G401.6 (cell line): ENCODE measurements around the gene CCL22.

Experiments
- FAIRE-seq: peaks from 2 replicates; lab custom pipeline; 2012; peaks lifted over from hg19 to GRCh38; lab: Jason Lieb, UNC

Gene CCL22

DNA sequence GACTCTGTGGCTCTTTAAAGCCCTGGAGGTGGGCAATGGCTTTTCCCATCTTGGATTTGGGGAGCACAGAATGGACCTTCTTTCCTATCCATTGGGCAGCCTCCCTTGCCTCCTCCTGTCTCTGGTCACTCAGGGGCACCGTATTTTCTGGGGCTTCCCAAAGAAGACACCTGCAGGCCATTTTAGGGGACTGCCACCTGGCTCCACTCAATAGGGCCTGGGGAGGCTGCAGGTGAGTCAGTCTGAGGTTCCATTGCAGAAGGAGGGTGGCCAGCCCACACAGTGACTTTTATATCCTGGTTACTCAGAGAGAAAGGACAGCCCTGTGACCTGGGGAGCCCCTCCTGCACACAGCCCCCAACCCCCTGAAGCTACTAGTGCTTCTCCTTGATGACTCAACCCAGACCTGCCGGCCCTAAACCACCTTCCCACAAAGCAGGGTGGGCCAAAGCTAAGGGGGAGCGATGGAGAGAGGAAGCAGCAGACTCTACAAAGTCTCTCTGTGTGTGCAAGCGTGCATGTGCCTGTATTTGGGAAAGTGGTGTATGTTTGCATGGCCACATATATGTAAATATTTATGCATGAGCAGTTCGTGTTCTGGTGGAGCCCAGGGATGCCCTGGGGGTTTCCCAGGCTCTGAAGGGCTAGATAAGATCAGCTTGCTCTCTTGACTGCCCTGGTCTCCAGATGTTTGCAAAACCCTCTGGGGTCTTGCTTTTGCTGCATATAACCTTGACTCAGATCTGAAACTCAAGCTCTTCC is 18.7 kb downstream of the CCL22 start:
- no peak for FAIRE-seq

DNA sequence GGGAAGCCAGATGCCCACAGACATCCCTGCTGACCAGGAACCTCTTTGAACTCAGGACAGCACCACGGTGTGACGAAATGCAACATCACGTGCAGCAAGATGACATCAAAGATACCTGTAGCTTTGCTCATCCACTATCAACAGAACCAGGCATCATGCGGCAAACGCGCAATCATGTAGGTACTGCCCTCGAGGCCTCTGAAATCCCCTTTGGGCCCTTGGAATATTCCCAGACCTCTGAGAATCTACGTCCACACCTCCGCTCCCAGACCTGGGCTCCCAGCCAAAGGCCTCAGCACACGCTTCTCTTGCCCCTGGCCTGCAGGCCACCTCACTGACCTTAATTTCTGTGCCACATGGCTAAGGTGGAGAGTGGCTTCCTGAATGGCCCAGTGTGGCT is 21.0 kb downstream of the CCL22 start:
- no peak for FAIRE-seq

- FAIRE-seq: no peak
Observed at GRCh38 chr16:57380671-57381462, 22.3 kb downstream of the CCL22 start.

DNA sequence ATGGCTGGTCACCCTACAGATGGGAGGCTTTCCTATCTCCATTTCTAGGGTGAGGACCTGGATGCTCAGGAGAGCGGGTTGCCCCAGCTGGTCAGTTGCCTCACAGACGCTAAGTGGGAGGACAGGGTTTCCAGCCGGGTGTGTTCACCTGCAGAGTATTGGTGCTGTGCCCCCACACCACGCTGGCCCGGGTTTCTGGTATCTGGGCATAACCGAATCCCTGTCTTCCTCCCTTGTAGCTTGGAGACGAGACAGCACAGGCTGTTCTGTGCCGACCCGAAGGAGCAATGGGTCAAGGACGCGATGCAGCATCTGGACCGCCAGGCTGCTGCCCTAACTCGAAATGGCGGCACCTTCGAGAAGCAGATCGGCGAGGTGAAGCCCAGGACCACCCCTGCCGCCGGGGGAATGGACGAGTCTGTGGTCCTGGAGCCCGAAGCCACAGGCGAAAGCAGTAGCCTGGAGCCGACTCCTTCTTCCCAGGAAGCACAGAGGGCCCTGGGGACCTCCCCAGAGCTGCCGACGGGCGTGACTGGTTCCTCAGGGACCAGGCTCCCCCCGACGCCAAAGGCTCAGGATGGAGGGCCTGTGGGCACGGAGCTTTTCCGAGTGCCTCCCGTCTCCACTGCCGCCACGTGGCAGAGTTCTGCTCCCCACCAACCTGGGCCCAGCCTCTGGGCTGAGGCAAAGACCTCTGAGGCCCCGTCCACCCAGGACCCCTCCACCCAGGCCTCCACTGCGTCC is 23.4 kb downstream of the CCL22 start:
- no peak for FAIRE-seq

GRCh38 chr16:57382535-57383275 is 24.1 kb downstream of the CCL22 start:
- no peak for FAIRE-seq

- FAIRE-seq: no peak
Observed at GRCh38 chr16:57383276-57384247, 25.0 kb downstream of the CCL22 start.

DNA sequence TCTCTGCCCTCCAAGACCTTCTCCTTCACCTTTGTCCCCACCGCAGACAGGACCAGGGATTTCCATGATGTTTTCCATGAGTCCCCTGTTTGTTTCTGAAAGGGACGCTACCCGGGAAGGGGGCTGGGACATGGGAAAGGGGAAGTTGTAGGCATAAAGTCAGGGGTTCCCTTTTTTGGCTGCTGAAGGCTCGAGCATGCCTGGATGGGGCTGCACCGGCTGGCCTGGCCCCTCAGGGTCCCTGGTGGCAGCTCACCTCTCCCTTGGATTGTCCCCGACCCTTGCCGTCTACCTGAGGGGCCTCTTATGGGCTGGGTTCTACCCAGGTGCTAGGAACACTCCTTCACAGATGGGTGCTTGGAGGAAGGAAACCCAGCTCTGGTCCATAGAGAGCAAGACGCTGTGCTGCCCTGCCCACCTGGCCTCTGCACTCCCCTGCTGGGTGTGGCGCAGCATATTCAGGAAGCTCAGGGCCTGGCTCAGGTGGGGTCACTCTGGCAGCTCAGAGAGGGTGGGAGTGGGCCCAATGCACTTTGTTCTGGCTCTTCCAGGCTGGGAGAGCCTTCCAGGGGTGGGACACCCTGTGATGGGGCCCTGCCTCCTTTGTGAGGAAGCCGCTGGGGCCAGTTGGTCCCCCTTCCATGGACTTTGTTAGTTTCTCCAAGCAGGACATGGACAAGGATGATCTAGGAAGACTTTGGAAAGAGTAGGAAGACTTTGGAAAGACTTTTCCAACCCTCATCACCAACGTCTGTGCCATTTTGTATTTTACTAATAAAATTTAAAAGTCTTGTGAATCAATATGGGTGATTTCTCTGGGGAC is 25.9 kb downstream of the CCL22 start:
- no peak for FAIRE-seq

- FAIRE-seq: no peak
Observed at GRCh38 chr16:57385083-57385482, 26.5 kb downstream of the CCL22 start.

GRCh38 chr16:57386381-57386951 is 27.9 kb downstream of the CCL22 start:
- FAIRE-seq: no peak

DNA sequence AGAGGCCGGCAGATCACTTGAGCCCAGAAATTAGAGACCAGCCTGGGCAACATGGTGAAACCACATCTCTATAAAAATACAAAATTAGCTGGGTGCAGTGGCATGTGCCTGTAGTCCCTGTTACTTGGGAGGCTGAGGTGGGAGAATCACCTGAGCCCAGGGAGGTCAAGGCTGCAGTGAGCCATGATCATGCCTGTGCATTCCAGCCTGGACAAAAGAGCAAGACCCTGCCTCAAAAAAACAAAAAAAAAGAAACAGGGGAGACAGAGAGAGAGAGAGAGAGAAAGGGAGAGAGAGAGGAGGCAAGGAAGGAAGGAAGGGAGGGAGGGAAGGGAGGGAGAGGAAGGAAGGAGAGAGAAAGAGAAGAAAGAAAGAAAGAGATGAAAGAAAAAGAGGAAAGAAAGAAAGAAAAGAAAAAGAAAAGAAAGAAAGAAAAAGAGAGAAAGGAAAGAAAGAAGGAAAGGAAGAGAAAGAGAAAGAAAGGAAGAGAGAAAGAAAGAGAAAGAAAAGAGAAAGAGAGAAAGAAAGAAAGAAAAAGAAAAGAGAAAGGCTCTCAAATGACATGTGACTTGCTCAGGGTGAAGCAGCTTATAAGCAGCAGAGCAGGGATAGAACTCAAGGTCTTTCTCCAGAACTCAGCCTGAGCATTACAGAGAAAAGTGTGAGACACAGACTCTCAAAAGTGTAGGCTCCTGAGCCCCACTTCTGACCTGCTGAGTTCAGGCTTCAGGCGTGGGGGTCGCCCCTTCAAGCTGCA is 29.2 kb downstream of the CCL22 start:
- FAIRE-seq: no peak

DNA sequence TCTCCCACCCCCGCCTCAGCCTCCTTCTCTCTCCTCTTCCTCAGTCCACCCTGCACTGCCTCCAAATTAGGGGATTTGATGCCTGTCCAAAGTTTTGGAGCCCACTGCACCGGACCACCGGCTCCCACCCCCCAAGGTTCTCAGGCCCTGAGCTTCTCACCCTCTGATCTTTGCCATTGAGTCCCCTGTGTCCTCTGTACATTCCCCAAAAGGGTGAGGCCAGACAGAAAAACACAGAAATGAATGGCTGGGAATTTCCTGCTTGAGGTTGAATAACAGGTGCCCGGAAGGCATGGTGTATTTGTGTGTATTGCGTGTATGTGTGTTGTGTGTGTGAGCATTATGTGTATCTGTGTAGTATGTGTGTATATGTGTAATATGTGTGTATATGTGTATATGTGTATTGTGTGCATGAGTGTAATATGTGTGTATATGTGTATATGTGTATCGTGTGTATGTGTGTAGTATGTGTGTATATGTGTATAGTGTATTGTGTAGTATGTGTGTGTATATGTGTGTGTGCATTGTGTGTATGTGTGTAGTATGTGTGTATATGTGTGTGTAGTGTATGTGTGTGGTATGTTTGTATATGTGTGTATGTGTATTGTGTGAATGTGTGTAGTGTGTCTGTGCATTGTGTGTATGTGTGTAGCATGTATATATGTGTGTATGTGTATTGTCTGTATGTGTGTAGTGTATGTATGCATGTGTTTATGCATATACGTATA is 29.9 kb downstream of the CCL22 start:
- FAIRE-seq: no peak

DNA sequence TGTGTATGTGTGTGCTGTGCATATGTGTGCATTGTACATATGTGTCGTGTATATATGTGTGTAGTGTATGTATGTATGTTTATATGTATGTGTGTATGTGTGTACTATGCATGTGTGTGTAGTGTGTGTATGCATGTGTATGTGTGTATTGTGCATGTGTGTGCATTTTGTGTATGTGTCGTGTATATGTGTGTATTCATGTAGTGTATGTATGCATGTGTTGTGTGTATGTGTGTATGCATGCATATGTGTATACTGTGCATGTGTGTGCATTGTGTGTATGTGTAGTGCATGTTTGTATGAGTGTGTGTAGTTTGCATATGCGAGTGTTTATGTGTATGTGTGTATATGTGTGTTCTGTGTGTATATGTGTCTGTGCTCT is 30.5 kb downstream of the CCL22 start:
- FAIRE-seq: no peak

DNA sequence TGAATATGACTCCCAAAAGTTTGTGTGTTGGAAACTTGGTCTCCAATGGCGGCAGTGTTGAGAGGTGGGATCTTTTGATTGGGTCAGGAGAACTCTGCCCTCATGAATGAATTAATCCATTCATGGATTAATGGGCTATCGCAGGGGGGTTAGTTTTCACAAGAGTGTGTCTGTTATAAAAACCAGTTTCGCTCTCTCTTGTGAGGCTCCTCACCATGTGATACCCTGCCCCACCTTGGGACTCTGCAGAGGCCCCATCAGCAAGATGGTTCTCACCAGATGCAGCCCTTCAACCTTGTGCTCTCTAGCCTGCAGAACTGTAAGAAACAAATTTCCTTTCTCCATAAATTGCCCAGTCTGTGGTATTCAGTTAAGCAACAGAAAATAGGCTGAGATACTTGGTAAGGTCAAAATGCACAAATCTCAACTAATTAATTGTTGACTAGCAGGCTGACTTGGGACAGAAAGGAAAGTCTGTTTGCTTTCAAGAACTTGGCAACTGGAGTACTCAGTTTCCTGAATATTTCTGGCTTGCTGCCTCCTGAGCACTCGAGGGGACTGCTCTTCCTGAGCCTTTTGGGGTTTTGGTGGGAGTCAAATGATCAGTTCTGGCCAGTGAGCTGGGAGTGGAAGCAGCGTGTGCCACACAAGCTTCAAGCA is 32.2 kb downstream of the CCL22 start:
- FAIRE-seq: no peak

GRCh38 chr16:57391300-57391699 is 32.7 kb downstream of the CCL22 start:
- no peak for FAIRE-seq

GRCh38 chr16:57391708-57392107 is 33.1 kb downstream of the CCL22 start:
- no peak for FAIRE-seq

DNA sequence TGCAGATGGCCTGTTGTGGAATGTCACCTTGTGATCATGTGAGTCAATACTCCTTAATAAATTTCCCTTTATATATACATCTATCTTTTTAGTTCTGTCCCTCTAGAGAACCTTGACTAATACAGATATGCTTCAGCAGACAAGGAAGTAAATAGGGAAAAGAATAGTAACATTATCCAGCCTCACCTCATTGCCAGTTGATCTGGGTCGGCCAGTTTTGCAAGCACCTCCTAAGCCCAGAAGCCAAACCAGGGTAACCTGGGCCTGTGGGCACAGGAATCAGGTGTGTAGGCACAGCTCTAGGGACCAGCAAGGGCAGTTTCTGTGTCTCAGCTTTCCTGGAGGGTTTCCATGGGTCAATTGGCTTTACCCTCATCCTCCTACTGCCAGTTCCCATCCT is 34.1 kb downstream of the CCL22 start:
- no peak for FAIRE-seq

GRCh38 chr16:57394444-57394843 is 35.9 kb downstream of the CCL22 start:
- FAIRE-seq: no peak

DNA sequence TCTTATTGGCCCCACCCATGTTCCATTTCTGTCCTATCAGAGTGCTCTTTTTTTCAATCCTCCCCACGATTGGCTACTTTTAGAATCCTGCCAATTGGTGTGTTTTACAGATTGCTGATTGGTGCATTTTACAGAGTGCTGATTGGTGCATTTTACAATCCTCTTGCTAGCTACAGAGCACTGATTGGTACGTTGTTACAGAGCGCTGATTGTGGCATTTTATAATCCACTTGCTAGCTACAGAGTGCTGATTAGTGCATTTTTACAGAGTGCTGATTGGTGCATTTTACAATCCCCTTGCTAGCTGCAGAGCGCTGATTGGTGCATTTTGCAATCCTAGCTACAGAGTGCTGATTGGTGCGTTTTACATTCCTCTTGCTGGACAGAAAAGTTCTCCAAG is 36.4 kb downstream of the CCL22 start:
- FAIRE-seq: no peak
